GM12864 (cell line): Measurements from ENCODE around the gene LAGE3.

Source experiments
- DNase-seq: peaks from one replicate; pipeline ENCODE4 v3.0.0-alpha.2; 2011; ENCODE audit warnings: low read depth
- H3K4me3 ChIP-seq: 2 replicates; pipeline ENCODE4 v1.5.1; 2011; ENCODE audit warnings: mild to moderate bottlenecking, low read depth, low read length, control low read depth
- TF ChIP-seq, protein P1 (sequence below): IDR thresholded peaks from 2 replicates; pipeline ENCODE4 v1.5.1; 2011; ENCODE audit warnings: low read depth, mild to moderate bottlenecking, moderate library complexity, low read length, control low read depth, inconsistent platforms; ENCODE audit errors: missing control alignments

Gene LAGE3

DNA sequence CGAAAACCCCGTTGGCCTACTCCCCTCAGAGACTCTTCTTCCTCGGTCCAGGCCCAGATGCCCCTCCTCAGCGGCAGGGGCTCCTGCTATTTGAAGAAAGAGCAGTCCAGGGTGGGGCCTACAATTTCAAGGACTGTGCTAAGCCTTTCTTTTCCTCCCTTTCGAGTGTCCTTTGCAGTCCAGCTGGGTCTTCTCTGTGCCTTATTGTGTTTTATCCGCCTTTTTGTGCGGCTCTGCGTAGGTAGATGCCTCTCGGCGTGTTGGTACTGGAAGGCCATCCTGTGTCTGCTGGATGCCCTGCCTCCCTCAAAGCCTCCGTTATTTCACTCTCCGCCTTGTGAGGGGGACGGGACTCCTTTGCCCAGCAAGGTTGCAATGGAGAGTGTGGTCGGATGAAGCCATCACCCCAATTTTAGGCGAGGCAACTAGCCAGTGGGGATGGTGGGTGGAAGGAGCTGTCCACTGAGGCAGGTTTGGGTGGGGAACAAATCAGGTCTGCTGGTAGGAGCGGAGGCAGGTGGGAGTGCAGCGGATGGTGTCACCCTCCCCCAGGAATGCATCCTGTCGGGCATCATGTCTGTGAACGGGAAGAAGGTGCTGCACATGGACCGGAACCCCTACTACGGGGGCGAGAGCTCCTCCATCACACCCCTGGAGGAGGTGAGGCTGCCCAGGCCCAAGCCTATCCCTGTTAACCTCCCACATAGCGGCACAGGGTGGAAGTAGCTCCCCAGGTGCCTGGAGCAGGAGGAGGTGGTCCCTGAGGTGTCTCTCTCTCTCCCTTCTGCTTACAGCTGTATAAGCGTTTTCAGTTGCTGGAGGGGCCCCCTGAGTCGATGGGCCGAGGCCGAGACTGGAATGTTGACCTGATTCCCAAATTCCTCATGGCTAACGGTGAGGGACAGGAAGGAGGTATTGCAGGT is 40.8 kb downstream of the LAGE3 start:
- no peak for DNase-seq
- TF ChIP-seq, protein P1, sequence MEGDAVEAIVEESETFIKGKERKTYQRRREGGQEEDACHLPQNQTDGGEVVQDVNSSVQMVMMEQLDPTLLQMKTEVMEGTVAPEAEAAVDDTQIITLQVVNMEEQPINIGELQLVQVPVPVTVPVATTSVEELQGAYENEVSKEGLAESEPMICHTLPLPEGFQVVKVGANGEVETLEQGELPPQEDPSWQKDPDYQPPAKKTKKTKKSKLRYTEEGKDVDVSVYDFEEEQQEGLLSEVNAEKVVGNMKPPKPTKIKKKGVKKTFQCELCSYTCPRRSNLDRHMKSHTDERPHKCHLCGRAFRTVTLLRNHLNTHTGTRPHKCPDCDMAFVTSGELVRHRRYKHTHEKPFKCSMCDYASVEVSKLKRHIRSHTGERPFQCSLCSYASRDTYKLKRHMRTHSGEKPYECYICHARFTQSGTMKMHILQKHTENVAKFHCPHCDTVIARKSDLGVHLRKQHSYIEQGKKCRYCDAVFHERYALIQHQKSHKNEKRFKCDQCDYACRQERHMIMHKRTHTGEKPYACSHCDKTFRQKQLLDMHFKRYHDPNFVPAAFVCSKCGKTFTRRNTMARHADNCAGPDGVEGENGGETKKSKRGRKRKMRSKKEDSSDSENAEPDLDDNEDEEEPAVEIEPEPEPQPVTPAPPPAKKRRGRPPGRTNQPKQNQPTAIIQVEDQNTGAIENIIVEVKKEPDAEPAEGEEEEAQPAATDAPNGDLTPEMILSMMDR = no peak
- H3K4me3 ChIP-seq = peak overlapping the region; percentile 55

DNA sequence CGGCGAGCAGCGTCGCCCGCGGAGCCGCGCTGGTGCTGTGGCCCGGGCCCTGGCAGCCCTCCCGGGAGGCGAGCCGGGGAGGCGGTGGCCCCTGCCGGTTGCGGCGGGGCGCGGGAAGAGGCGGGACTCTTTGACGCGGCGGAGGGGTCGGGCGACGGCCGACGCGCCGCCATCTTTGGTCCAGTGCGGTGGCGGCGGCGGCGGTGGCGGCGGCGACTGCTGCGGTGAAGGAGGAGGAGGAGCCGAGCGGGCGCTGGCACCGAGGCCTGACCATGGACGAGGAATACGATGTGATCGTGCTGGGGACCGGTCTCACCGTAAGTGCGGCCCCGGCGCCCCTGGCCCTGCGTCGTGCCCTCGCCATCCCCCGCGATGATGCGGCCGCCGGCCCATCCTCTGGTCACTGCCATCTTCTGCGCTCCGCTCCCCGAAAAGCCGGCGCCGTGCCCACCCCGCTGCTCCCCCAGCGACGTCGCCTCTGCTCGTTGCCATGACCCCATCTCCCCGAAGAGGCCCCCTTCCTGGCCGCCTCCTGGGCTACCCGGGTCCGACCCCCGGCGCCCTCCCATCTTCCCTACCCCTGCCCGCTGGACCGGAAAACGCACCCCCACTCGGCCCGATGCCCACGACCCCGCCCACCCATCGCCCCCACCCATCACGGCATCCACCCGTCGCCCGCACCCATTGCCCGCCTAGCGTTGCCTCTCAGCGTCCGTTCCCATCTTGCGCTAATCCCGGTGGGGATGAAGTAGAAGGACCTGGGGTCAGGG is 41.9 kb downstream of the LAGE3 start, which contains the start of gene GDI1:
Gene GDI1, plus strand, starts transcription at position 172 of the 770 bp plus-strand sequence. Its CDS starts 101 bp downstream, at position 273.
- no peak for DNase-seq
- TF ChIP-seq, protein P1 = no peak
- peak within 1 kb of the TSS; percentile 55 for H3K4me3 ChIP-seq

DNA sequence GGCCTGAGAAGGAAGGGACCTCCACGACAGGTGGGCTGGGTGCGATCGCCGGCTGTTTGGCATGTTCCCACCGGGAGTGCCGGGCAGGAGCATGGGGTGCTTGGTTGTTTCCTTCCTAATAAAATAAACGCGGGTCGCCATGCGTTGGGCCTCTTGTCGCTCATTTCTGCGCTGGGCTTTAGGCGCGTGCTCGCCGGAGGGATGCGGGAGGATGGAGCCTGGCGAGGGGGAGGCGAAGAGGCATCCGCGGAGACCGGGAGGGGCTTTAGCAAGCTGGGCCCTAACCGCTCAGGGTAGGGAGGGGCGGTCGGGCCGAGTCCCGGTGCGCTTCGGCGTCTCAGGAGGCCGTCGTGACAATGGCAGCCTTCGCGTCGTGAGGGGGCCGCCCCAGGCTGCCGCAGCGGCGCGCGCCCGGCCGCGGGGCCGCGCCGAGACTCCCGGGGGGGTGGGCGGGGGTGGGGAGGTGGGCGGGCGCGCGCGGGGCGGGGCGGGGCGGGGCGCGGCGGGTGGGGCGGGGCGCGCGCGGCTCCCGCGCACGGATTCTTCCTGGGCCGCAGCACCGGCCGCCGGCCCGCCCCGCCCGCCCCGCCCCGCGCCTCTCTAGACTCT is 42.6 kb downstream of the LAGE3 start:
- TF ChIP-seq, protein P1 = no peak
- no peak for DNase-seq
- H3K4me3 ChIP-seq = peak overlapping the region; percentile 55

DNA sequence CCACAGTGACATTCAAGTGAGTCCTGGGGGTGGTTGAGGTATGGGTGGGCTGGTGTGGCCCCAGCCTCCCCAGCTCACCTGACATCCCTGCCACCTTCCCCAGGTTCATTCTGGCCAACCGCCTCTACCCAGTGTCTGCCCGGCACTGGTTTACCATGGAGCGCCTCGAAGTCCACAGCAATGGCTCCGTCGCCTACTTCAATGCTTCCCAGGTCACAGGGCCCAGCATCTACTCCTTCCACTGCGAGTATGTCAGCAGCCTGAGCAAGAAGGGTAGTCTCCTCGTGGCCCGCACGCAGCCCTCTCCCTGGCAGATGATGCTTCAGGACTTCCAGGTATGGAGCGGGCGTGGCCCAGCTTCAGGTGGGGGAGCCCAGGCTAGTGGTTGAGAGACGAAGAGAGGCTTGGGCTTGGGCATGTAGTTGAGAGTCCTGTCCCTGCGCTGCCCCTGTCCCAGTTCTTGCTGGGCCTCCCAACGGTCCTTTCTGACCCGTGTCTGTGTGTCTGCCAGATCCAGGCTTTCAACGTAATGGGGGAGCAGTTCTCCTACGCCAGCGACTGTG is 43.8 kb downstream of the LAGE3 start:
- H3K4me3 ChIP-seq = no peak overlapping the region
- no peak for DNase-seq
- TF ChIP-seq, protein P1 = no peak

DNA sequence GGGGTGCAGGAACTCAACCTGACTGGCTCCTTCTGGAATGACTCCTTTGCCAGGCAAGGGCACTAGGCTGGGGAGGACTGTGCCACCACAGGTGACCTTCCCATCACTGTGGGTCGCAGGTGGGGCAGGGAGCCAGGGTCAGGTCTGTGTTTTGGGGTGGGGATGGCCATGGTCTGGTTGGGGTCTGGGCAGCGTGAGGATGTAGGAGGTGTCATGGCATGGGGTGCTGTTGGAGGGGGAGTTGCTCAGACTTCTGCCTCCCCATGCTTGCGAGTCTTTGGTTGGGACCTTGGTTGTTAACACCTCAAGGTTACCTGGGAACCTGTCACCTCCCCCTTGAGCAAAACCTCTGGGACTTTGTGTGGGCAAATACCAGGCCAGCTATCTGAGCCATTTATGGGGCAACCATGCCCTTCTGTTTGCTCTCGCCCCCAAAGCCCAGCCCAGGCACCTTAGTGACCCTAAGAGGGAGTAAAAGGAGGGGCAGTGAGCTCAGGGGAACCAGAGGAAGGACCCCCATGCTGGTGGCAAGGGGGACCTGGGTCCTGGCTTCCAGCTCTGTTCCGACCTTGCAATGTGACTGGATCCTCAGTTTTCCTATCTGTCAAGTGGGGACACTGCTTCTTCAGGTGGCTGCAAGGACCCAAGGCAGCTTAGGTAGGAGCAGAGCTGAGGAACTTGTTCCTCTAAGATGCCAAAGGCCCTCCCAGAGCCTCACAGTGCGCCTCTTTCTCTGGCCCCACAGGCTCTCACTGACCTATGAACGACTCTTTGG is 44.5 kb downstream of the LAGE3 start:
- H3K4me3 ChIP-seq = no peak overlapping the region
- TF ChIP-seq, protein P1 = no peak
- no peak for DNase-seq

DNA sequence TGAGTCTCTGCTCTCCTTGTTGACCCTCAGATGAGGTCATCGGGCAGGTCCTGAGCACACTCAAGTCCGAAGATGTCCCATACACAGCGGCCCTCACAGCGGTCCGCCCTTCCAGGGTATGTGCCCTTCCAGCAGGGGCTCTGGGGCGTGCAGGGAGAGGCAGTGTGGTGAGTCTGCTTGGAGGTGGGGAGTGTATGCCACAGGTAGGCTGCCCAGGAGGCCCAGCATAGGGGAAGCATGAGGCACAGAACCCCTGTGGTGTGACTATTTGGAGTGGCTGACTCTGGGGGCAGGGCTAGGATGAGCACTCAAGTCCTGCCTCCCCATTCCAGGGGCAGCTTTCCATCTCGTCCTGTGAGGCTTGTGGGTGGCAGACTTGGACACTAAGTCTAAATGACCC is 45.5 kb downstream of the LAGE3 start:
- TF ChIP-seq, protein P1 = no peak
- DNase-seq = no peak
- H3K4me3 ChIP-seq = no peak overlapping the region
